Activated CD8-positive, alpha-beta T cell treated with anti-CD3 and anti-CD28 coated beads, Interleukin-2, amount 10 ng/mL, durations not matched to agents 7 days and 5 days (primary cell): ENCODE data around the gene CTIF. TPM values are rescaled to one million over a fixed set of nuclear protein-coding genes. Genes with fewer than 3 reads are reported as not detected.

Experiments used
- ATAC-seq: fragments of 150-1000 bp; cut with Tn5 transposase; one replicate; pipeline ENCODE4 v1.10.0; 2021; ENCODE audit warnings: moderate library complexity
- CTCF ChIA-PET: fragments of 350-600 bp; sonication (Branson Sonifier 250); formaldehyde crosslinking; loops from one replicate; lab custom pipeline; 2021; ENCODE audit warnings: antibody characterized with exemption; lab: Charles Lee
- POLR2A ChIA-PET: fragments of 350-600 bp; sonication (Branson Sonifier 250); formaldehyde crosslinking; loops from one replicate; lab custom pipeline; 2021; ENCODE audit warnings: antibody characterized with exemption; lab: Charles Lee
- DNase-seq: peaks from one replicate; pipeline ENCODE4 v3.0.0-alpha.2; 2020
- H3K27ac Mint-ChIP-seq: one replicate; pipeline ENCODE4 v1.8.0; 2021; ENCODE audit warnings: mild to moderate bottlenecking, mixed read lengths
- H3K27me3 Mint-ChIP-seq: one replicate; pipeline ENCODE4 v1.8.0; 2021; ENCODE audit warnings: low read depth, mixed read lengths
- H3K36me3 Mint-ChIP-seq: one replicate; pipeline ENCODE4 v1.8.0; 2021; ENCODE audit warnings: low read depth, mixed read lengths
- H3K4me1 Mint-ChIP-seq: one replicate; pipeline ENCODE4 v1.8.0; 2021; ENCODE audit warnings: low read depth, mixed read lengths
- H3K4me3 Mint-ChIP-seq: one replicate; pipeline ENCODE4 v1.8.0; 2021; ENCODE audit warnings: mild to moderate bottlenecking, mixed read lengths
- H3K9me3 Mint-ChIP-seq: one replicate; pipeline ENCODE4 v1.8.0; 2022; ENCODE audit warnings: mixed read lengths; ENCODE audit not compliant: insufficient read depth
- total RNA-seq, 2 experiments: library from RNA; stranded (reverse); gene quantifications; one replicate each; pipeline ENCODE4 v1.2.3, GENCODE V29; 2021

CTIF gene
- total RNA-seq, 2 experiments from 2014 or later: 1.3 to 2.1 TPM

- POLR2A ChIA-PET: interaction anchor here (0.7 to 1.7 kb wide), 3 partner anchors 11 to 66 kb away, joined by 3 to 5 read pairs (median 3); no protein-coding TSS in a partner anchor
- CTCF ChIA-PET: interaction anchor here (2.1 kb wide), 1 partner anchor 11 kb away, joined by 10 read pairs; no protein-coding TSS in a partner anchor
- Mint-ChIP-seq H3K4me3 (no peak overlapping the region), H3K27ac (peak overlapping the region; percentile 51), H3K9me3 (no peaks in the 10 kb centered on the region), H3K4me1 (peaks cover 64% of the 10 kb centered on the region), H3K36me3 (no peaks in the 10 kb centered on the region), H3K27me3 (no peaks in the 10 kb centered on the region)
- ATAC-seq (no peak), DNase-seq (no peak)
Observed at GRCh38 chr18:48802543-48803290, 263.9 kb downstream of the CTIF start.

GRCh38 chr18:48803518-48803917 is 264.7 kb downstream of the CTIF start:
- Mint-ChIP-seq H3K4me3 (no peak overlapping the region), H3K27ac (peak overlapping the region; percentile 37), H3K27me3 (no peaks in the 10 kb centered on the region), H3K36me3 (peaks cover 3% of the 10 kb centered on the region), H3K9me3 (no peaks in the 10 kb centered on the region), H3K4me1 (peaks cover 65% of the 10 kb centered on the region)
- DNase-seq: no peak
- ChIA-PET CTCF (no interaction called here), POLR2A (interaction anchor here (1.1 kb wide), 1 partner anchor 65 kb away, joined by 3 read pairs; no protein-coding TSS in a partner anchor)
- ATAC-seq: no peak

- Mint-ChIP-seq H3K27ac (peak overlapping the region; percentile 79), H3K27me3 (no peaks in the 10 kb centered on the region), H3K4me1 (peaks cover 69% of the 10 kb centered on the region), H3K4me3 (no peak overlapping the region), H3K36me3 (peaks cover 3% of the 10 kb centered on the region), H3K9me3 (no peaks in the 10 kb centered on the region)
- ChIA-PET POLR2A (no interaction called here), CTCF (no interaction called here)
- ATAC-seq: no peak
- DNase-seq: no peak
Observed at GRCh38 chr18:48803951-48804855, 265.4 kb downstream of the CTIF start.

GRCh38 chr18:48804856-48805610 is 266.2 kb downstream of the CTIF start:
- ATAC-seq (no peak), DNase-seq (no peak)
- peak overlapping the region; percentile 79 for H3K27ac Mint-ChIP-seq
- CTCF ChIA-PET: no interaction called here
- no peaks in the 10 kb centered on the region for H3K27me3 Mint-ChIP-seq
- POLR2A ChIA-PET: no interaction called here
- H3K9me3 Mint-ChIP-seq: no peaks in the 10 kb centered on the region
- peaks cover 71% of the 10 kb centered on the region for H3K4me1 Mint-ChIP-seq
- H3K4me3 Mint-ChIP-seq: no peak overlapping the region
- peaks cover 3% of the 10 kb centered on the region for H3K36me3 Mint-ChIP-seq

- ChIA-PET CTCF (interaction anchor here (1.5 kb wide), 1 partner anchor 28 kb away, joined by 6 read pairs; no protein-coding TSS in a partner anchor), POLR2A (interaction anchor here (1.0 kb wide), 1 partner anchor 136 kb away, joined by 3 read pairs; no protein-coding TSS in a partner anchor)
- Mint-ChIP-seq H3K4me3 (no peak overlapping the region), H3K9me3 (no peaks in the 10 kb centered on the region), H3K27ac (peak overlapping the region; percentile 46), H3K27me3 (no peaks in the 10 kb centered on the region), H3K4me1 (peaks cover 73% of the 10 kb centered on the region), H3K36me3 (peaks cover 5% of the 10 kb centered on the region)
- no peak for DNase-seq
- peak; percentile 18 for ATAC-seq
Observed at GRCh38 chr18:48805826-48806535, 267.1 kb downstream of the CTIF start.

- CTCF ChIA-PET: interaction anchor here (0.5 to 1.7 kb wide), 3 partner anchors 8 to 29 kb away, joined by 3 to 6 read pairs (median 3); no protein-coding TSS in a partner anchor
- Mint-ChIP-seq H3K4me3 (peak overlapping the region; percentile 46), H3K9me3 (no peaks in the 10 kb centered on the region), H3K36me3 (peaks cover 5% of the 10 kb centered on the region), H3K27me3 (no peaks in the 10 kb centered on the region), H3K27ac (peak overlapping the region; percentile 92), H3K4me1 (peaks cover 70% of the 10 kb centered on the region)
- ATAC-seq (peak; percentile 93), DNase-seq (peak; percentile 73)
- POLR2A ChIA-PET: interaction anchor here (1.0 to 1.5 kb wide), 3 partner anchors 10 to 135 kb away, joined by 3 to 5 read pairs (median 3); no protein-coding TSS in a partner anchor
Observed at GRCh38 chr18:48806551-48807261, 267.9 kb downstream of the CTIF start.

- CTCF ChIA-PET: interaction anchor here (1.3 kb wide), 1 partner anchor 23 kb away, joined by 3 read pairs; no protein-coding TSS in a partner anchor
- DNase-seq (no peak), ATAC-seq (no peak)
- Mint-ChIP-seq H3K4me1 (peaks cover 64% of the 10 kb centered on the region), H3K4me3 (no peak overlapping the region), H3K27ac (no peak overlapping the region), H3K9me3 (no peaks in the 10 kb centered on the region), H3K36me3 (peaks cover 5% of the 10 kb centered on the region), H3K27me3 (no peaks in the 10 kb centered on the region)
- POLR2A ChIA-PET: no interaction called here
Observed at GRCh38 chr18:48808476-48808875, 269.6 kb downstream of the CTIF start.

- Mint-ChIP-seq H3K27me3 (no peaks in the 10 kb centered on the region), H3K36me3 (peaks cover 5% of the 10 kb centered on the region), H3K27ac (no peak overlapping the region), H3K9me3 (no peaks in the 10 kb centered on the region), H3K4me1 (peaks cover 70% of the 10 kb centered on the region), H3K4me3 (no peak overlapping the region)
- POLR2A ChIA-PET: no interaction called here
- no peak for DNase-seq
- no peak for ATAC-seq
- CTCF ChIA-PET: interaction anchor here (0.9 to 1.7 kb wide), 3 partner anchors 11 to 104 kb away, joined by 3 to 5 read pairs (median 3); no protein-coding TSS in a partner anchor
Observed at GRCh38 chr18:48809365-48809764, 270.5 kb downstream of the CTIF start.

- H3K9me3 Mint-ChIP-seq: no peaks in the 10 kb centered on the region
- CTCF ChIA-PET: interaction anchor here (1.1 to 1.7 kb wide), 2 partner anchors 9 to 33 kb away, joined by 3 to 5 read pairs; no protein-coding TSS in a partner anchor
- H3K27ac Mint-ChIP-seq: no peak overlapping the region
- no peaks in the 10 kb centered on the region for H3K27me3 Mint-ChIP-seq
- no peak for DNase-seq
- H3K36me3 Mint-ChIP-seq: peaks cover 5% of the 10 kb centered on the region
- POLR2A ChIA-PET: no interaction called here
- H3K4me3 Mint-ChIP-seq: no peak overlapping the region
- peaks cover 68% of the 10 kb centered on the region for H3K4me1 Mint-ChIP-seq
- ATAC-seq: no peak
Observed at GRCh38 chr18:48810805-48811204, 272.0 kb downstream of the CTIF start.

GRCh38 chr18:48811401-48811800 is 272.6 kb downstream of the CTIF start:
- H3K9me3 Mint-ChIP-seq: no peaks in the 10 kb centered on the region
- H3K27me3 Mint-ChIP-seq: no peaks in the 10 kb centered on the region
- H3K4me1 Mint-ChIP-seq: peaks cover 68% of the 10 kb centered on the region
- H3K36me3 Mint-ChIP-seq: peaks cover 9% of the 10 kb centered on the region
- no peak overlapping the region for H3K4me3 Mint-ChIP-seq
- no peak overlapping the region for H3K27ac Mint-ChIP-seq
- POLR2A ChIA-PET: no interaction called here
- ATAC-seq (no peak), DNase-seq (no peak)
- CTCF ChIA-PET: no interaction called here
